Measurements from ENCODE around the gene TLCD1.
A peak's percentile ranks its signal among the peaks of the same experiment; 100 is the strongest.

Gene TLCD1

GRCh38 chr17:28726226-28726626 is at the start of gene TLCD1:
TLCD1 (minus strand) TSS chr17:28726233; CDS start chr17:28726097, 136 bp downstream.
- no peak for TF ChIP-seq CTCF (IDR thresholded peaks at IDR 0.05)
- H3K27ac ChIP-seq, result peak within 1 kb of the TSS; percentile 21 to 99
- peak; percentile 88 for DNase-seq (ENCODE audit: low spot score)
- H3K4me3 ChIP-seq, result peak within 1 kb of the TSS; percentile 87

- TF ChIP-seq CTCF (IDR thresholded peaks at IDR 0.05), result no peak
- H3K27ac ChIP-seq, result no peak overlapping the region
Measured at GRCh38 chr17:28774206-28774605, 48.2 kb upstream of the TLCD1 start.

GRCh38 chr17:28773736-28774135 is 47.7 kb upstream of the TLCD1 start:
- no peak for DNase-seq (ENCODE audit: low spot score)
- Histone ChIP-seq H3K4me3 (no peak overlapping the region), H3K27ac (no peak overlapping the region)
- TF ChIP-seq CTCF (IDR thresholded peaks at IDR 0.05), result no peak

More at GRCh38 chr17:28774206-28774605, 48.2 kb upstream of the TLCD1 start:
- H3K4me3 ChIP-seq, result no peak overlapping the region
- DNase-seq (ENCODE audit: low spot score), result no peak

GRCh38 chr17:28765038-28765437 is 39.0 kb upstream of the TLCD1 start:
- H3K27ac ChIP-seq, result no peak overlapping the region
- H3K4me3 ChIP-seq, result no peak overlapping the region
- no peak for DNase-seq (ENCODE audit: low spot score)
- no peak for TF ChIP-seq CTCF (IDR thresholded peaks at IDR 0.05)

GRCh38 chr17:28763804-28764266 is 37.8 kb upstream of the TLCD1 start:
- TF ChIP-seq CTCF (IDR thresholded peaks at IDR 0.05), result peak; percentile 85
- Histone ChIP-seq H3K4me3 (no peak overlapping the region), H3K27ac (no peak overlapping the region)
- DNase-seq (ENCODE audit: low spot score), result no peak

GRCh38 chr17:28763137-28763799 is 37.2 kb upstream of the TLCD1 start:
- no peak for DNase-seq (ENCODE audit: low spot score)
- TF ChIP-seq CTCF (IDR thresholded peaks at IDR 0.05), result no peak
- Histone ChIP-seq H3K27ac (no peak overlapping the region), H3K4me3 (no peak overlapping the region)
